GM12873 (cell line): ENCODE measurements around the gene LRRC17.

ENCODE experiments used
- CTCF ChIP-seq: IDR thresholded peaks from 2 replicates; pipeline ENCODE4 v1.5.1; 2012; ENCODE audit warnings: low read depth, mild to moderate bottlenecking, moderate library complexity, low read length, control low read depth; ENCODE audit not compliant: insufficient read depth; ENCODE audit errors: missing control alignments

Gene LRRC17

DNA sequence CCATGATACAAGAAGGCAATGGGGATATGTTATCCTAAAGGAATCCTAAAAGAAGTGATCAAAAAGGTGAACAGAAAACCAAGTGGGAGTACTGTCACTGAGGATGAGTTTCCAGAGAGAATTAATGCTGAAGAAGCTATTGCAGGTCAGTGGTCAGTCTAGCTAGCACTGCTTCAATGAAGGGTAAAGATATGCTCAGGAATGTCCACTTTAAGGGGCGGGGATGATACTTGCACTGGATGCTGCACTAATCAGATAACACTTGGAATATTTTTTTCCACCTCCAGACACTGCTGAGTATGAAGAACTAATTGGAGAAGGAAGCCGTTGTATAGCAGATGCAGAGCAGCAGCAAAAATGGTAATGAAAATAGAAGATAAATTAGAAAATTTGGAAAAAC lies 75.3 kb downstream of the LRRC17 start:
- TF ChIP-seq CTCF = no peak

DNA sequence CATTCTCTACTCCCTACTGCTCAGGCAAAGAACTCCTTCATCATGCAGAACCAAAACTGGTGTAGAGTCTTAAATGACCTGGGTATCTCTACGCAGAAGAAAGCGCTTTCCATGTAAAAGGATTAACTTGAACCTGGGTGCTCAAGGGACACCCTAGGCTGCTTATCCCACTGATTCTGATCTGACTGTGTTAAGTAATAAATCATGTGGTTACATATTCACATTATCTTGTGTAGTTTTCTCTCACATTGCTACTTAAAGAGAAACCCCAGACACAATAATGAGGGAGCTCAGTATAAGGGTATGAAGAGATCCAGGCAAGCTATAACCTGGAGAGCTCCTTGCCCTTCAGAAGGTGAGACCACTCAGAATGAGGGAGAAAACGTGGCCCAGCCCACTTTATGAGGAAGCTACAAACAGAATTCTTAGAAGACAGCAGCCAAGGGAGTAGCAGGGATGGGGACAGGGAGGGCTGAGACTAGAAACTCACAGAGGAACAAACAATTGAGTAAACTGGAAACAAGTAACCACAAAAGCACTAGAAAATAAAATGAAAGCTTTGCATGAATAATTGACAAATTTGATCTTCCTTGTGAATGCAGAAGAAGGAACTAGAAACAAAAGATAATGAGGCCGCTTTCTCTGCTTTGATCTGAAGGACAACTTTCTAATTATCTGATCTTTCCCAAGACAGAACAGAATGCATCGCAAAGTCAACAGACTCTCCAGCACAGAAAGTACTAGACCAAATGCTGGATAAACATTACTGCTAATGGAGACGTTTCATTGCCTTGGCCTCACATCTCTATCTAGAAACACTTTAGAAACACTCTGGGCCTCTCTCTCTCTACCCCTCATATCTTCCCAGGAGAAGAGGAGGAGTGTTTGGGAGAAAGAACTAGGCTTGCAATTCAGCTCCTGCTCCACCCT lies 76.1 kb downstream of the LRRC17 start:
- TF ChIP-seq CTCF = no peak

DNA sequence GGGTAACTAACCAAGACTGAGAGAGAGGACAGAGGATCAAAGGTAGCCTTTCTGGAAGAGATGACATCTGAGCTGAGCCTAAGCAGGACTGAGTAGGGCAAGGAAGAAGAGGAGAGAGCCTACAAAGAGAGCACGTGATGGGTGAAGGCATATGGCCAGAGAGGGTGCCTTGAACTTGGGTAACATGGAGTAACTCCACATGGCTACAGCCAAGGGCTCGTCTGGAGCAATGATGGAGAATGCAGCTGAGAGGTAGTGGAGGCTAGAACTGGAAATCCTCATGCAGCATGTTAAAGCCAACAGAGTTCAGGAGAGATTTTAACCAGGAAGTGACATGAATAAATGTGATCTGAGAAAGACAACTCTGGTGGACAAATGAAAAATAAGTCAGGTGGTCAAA lies 77.8 kb downstream of the LRRC17 start:
- no peak for TF ChIP-seq CTCF

DNA sequence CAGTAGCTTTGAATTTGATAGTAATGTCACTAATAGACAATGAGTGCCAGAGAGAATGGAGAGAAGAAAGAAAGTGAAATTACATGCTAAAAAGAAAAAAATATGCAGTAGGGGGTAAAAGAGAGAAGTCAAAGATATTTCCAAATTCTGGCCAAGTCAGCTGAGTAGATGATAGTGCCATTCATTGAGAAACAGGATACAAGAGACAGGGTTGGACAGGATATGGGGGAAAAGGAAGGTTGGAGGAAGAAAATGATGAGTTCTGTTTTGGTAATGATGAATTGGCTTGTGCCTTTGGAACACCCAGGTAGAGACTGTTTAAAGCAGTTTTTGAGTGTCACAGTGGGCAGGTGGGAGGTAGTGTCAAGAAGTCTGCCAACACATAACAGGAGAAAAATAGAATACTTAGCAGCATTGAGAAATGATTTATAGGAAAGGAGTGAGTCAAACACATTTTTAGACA lies 78.3 kb downstream of the LRRC17 start:
- TF ChIP-seq CTCF = no peak

GRCh38 chr7:102991540-102992214 lies 78.9 kb downstream of the LRRC17 start:
- TF ChIP-seq CTCF = no peak

DNA sequence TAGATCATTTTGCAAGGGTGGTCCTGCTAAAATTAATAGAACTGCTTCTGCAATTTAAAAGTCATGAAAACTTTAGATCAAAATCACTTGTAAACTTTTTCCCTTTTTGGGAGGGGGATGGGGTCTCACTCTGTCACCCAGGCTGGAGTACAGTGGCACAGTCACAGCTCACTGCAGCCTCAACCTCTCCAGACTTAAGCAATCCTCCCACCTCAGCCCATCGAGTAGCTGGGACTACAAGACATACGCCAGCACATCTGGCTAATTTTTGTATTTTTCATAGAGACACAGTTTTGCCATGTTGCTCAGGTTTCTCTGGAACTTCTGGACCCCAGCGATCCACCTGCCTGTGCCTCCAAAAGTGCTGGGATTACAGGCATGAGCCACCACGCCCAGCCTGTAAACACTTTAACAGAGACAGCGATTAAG lies 79.7 kb downstream of the LRRC17 start:
- no peak for TF ChIP-seq CTCF

DNA sequence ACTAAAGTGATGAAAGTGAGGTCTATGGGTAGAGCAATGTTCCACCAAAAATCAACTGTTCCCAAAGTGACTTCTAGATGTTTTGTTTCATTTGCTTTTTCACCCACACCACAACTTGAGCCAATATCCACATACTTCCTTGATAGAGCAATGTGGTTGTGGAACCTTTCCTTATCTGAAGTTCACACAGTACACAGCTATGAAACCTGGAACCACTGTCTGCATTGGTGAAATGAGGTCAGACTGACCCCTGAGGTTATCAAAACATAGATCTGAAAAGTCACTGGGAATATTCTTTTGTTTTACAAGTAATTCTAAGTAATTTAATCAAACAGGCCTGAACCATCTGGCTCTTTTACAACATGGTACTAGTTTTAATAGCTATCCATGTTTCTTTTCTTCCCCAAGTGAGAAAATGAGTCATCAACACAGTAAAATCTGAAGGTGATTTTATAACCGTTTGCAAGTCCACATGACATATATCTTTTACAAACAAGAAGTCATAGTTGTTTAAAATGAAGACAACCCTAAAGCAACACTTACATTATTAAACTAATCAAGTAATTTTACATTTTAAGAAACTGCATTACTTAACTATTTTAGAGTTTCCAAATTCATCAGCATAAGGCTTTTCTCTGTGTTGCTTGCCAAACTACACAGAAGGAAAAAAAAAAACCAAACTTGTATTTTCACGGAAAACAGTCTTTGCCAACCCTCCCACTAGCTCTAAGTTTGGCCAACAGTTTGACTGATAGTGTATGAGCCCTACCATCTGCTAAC lies 80.3 kb downstream of the LRRC17 start:
- TF ChIP-seq CTCF = no peak
